ENCODE measurements around the gene SLC5A2.
"Not testable (repeated sequence)": the region's sequence is repeated elsewhere in the genome, so short reads cannot be mapped to it uniquely, and the experiment has no call there.

The SLC5A2 gene

DNA sequence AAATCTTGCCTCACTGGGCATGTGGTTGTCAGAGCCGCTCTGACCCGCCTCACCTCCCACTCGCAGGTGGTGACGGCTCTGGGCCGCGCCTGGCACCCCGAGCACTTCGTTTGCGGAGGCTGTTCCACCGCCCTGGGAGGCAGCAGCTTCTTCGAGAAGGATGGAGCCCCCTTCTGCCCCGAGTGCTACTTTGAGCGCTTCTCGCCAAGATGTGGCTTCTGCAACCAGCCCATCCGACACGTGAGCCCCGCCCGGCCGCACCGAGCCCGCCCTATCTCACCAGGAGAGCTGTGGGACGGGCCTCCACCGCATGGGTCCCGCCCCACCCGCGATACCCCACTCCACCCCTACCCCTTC lies 7.0 kb upstream of the SLC5A2 start:
- DNase-seq (ENCODE audit: low read depth in 3 of 3), result no peak

DNA sequence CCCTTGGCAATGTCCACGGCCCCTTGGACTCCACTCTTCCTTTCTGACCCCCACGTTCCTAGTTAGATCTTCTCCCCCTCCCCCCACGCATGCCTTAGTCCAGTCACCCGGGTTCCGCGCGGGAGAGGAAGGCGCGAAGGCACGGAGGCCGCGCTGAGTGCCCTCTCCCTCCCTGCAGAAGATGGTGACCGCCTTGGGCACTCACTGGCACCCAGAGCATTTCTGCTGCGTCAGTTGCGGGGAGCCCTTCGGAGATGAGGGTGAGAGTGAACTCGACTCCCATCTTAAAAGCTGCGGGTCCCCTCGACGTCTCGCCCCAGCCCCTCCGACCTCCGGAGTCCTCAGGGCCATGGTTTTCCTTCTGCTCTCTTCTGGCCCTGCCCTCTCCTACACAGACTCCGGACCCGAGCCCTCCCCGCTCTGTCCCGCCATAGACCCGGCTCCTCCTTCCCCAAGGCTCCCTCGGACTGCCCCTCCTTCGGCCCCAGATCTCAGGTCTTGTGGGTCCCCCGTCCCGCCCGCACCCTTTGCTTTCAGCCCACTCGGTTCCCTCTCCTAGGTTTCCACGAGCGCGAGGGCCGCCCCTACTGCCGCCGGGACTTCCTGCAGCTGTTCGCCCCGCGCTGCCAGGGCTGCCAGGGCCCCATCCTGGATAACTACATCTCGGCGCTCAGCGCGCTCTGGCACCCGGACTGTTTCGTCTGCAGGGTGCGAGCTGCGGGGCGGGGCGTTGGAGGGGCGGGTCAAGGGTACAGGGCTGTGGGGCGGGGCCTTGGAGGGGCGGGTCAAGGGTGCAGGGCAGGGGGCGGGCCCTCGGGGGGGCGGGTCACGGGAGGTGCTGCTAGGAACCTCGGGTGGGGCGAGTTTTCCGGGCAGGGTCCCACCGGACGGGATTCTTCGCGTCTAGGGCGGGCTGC lies 6.4 kb upstream of the SLC5A2 start:
- peak; percentile 80 to 90 (median 85) for DNase-seq (ENCODE audit: low read depth in 3 of 3)

DNA sequence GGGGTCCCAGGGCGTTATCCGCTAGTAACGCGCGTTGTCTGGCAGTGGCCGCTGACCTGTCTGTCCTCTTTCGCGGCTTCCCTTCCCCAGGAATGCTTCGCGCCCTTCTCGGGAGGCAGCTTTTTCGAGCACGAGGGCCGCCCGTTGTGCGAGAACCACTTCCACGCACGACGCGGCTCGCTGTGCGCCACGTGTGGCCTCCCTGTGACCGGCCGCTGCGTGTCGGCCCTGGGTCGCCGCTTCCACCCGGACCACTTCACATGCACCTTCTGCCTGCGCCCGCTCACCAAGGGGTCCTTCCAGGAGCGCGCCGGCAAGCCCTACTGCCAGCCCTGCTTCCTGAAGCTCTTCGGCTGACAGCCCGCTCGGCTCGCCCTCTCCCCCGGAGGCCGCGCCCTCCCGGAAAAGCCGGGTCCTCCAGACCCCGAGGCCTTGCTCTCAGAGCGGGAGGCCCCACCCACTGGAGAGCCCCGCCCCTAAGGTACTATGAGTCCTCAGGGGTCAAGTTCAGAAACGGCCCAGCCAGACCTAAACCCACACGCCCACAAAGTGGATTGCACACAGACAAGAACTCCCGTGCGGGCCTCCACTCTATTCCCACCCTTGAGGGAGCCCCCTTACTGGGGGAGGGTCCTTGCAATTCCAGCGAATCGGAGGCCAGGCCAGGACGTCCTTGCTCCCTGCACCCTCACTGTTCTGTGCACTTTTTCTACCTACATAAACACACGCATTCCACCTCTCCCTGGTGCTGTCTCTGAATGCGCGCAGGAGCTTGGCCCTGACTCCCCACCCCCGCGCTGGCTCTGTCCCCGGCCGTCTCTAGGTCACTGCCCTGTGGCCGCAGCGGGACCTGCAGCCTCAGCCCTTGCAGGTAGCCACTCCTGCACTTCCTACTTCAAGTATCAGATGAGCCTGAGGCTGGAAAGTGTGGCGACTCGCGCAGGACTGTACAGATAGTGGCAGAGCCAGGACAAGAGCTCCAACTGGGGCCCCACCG lies 5.4 kb upstream of the SLC5A2 start:
- DNase-seq (ENCODE audit: low read depth in 3 of 3), result no peak

DNA sequence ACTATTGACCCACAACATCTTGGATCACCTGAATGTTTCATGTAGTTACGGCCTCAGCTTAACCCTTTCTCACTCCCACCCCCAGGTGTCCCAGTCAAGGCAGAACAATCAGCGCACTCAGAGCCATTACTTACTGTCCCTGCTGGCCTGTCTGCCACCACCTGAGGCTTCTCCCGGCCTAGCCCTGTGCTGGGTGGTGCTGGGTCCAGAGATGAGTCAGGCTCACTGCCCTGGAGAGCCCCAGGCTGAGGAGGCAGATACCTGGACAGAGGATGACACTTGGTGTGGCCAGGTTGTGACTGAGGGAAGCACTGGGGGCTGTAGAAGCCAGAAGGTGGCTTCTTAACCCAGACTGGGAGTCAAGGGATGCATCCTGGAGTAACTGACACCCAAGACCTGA lies 4.0 kb upstream of the SLC5A2 start:
- DNase-seq (ENCODE audit: low read depth in 3 of 3), result no peak

DNA sequence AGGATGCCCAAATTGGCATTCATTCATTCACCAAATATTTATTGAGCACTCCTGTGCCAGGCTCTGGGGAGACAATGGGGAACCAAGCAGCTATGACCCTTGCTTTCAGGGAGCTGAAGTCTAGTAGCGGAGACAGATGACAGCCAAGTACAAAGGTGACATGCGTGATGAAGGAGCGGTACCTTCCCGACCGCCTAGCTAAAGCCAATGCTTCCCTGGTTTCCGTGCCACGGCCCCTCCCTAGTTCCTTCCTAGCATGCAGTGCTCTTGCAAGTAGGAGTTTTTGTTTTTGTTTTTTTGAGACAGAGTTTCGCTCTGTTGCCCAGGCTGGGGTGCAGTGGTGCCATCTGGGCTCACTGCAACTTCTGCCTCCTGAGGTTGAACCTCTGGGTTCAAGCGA lies 3.2 kb upstream of the SLC5A2 start:
- no peak for DNase-seq (ENCODE audit: low read depth in 3 of 3)

DNA sequence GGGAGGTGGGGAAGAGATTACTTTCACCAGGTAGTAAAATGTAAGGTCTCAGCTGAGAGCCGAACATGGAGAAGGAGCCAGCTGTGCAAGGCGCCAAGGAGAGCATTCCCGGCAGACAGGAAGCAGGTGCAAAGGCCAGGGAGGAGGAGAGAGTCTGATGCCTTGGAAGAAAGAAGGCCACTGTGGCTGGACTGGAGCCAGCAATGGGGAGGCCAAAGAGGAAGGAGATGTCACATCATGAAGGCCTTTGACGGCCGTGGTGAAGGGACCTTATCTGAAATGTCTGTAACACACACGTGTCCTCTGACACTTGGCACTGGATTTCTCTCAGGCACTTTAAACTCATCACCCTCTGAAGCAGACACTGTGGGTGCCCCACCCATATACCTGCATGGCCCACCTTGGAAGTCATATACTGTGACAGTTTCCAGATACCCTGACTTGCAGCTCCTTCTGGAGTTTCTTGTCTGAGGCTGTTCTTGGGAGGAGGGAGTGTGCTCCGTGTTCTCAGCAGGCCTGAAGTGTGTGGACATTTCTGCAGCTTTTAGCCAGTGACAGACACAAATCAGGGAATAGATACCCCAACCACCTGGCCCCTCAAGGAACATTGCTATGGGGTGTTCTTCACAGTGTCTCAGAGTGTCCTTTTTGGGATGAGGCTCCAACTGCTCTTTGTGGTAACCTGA lies 1.9 kb upstream of the SLC5A2 start:
- no peak for DNase-seq (ENCODE audit: low read depth in 3 of 3)

DNA sequence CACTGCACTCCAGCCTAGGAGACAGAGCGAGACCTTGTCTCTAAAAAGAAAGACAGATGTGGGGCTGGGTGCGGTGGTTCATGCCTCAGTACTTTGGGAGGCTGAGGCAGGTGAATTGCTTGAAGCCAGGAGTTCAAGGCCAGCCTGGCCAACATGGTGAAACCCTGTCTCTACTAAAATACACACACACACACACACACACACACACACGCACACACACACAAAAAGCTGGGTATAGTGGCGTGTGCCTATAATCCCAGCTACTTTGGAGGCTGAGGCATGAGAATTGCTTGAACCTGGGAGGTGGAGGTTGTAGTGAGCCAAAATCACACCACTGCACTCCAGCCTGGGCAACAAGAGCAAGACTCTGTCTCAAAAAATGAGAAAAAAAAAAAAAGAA lies 1.1 kb downstream of the SLC5A2 start:
- DNase-seq (ENCODE audit: low read depth in 3 of 3), result not testable (repeated sequence)

DNA sequence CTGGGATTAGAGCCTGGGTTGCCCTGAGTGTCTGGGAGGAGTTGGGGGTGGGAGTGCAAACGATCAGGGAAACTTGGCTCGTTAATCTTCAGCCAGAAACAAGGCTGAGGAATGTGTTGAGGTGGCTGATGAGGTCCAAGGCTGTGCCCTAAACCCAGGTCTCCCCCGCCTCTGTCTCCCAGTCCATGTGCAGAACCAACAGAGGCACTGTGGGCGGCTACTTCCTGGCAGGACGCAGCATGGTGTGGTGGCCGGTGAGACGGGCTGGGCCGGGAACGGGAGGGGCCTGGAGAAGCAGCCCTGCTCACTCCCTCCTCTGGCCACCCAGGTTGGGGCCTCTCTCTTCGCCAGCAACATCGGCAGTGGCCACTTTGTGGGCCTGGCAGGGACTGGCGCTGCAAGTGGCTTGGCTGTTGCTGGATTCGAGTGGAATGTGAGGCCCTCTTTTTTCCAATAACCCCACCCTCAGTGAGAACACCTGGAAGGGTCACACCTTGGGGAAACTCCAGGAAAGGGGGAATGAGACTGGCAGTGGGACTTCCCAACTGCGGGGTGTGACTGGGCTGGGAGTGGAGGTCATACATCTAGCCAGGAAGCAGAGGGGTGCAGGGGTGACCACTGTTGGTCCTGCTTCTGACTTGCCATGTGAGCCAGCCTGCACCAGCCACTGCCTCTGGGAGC lies 1.7 kb downstream of the SLC5A2 start:
- DNase-seq (ENCODE audit: low read depth in 3 of 3), result no peak

DNA sequence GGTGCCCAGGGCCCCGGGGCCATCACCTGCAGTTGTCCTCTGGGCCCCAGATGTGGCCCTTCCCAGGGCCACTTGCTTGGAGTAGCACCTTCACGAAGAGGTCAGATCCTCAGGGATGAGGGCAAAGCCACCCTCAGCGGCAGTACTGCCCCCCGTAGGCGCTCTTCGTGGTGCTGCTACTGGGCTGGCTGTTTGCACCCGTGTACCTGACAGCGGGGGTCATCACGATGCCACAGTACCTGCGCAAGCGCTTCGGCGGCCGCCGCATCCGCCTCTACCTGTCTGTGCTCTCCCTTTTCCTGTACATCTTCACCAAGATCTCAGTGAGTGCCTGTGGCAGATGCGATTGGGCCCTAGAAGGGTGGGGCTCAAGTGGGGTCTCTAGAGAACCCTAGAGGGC lies 2.6 kb downstream of the SLC5A2 start:
- no peak for DNase-seq (ENCODE audit: low read depth in 3 of 3)

DNA sequence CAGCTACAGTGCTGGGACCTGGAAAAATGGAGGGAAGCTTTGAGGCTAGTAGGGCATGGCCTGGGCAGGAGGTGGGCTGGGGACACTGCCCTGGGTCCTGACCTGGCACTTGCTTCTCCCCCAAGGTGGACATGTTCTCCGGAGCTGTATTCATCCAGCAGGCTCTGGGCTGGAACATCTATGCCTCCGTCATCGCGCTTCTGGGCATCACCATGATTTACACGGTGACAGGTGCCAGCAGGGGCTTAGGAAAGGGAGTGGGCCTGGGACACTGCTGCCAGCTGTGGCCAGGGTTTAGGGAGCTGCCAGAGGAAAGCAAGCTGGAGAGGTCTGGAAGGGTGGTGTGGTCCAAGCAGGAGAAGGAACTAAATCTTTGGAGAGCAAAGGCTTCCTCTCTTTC lies 3.1 kb downstream of the SLC5A2 start:
- no peak for DNase-seq (ENCODE audit: low read depth in 3 of 3)

DNA sequence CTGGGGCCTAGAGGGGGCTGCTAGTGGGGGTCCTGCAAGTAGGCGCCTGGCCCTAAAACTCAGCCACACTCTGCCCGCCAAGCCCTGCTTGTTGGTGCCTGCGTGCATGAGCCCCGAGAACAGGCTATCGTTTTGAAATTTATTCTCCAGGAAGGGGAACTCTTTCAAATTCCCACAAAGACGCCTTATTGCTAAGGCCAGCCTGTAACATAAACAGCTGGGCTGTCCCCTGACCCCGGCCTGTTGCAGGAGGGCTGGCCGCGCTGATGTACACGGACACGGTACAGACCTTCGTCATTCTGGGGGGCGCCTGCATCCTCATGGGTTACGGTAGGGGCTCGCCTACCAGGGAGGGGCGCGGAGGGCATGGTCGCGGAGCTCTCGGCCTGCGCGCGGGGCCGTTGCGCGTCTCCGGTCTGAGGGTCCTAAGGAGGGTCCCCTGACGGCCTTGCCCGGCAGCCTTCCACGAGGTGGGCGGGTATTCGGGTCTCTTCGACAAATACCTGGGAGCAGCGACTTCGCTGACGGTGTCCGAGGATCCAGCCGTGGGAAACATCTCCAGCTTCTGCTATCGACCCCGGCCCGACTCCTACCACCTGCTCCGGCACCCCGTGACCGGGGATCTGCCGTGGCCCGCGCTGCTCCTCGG lies 4.3 kb downstream of the SLC5A2 start:
- no peak for DNase-seq (ENCODE audit: low read depth in 3 of 3)

DNA sequence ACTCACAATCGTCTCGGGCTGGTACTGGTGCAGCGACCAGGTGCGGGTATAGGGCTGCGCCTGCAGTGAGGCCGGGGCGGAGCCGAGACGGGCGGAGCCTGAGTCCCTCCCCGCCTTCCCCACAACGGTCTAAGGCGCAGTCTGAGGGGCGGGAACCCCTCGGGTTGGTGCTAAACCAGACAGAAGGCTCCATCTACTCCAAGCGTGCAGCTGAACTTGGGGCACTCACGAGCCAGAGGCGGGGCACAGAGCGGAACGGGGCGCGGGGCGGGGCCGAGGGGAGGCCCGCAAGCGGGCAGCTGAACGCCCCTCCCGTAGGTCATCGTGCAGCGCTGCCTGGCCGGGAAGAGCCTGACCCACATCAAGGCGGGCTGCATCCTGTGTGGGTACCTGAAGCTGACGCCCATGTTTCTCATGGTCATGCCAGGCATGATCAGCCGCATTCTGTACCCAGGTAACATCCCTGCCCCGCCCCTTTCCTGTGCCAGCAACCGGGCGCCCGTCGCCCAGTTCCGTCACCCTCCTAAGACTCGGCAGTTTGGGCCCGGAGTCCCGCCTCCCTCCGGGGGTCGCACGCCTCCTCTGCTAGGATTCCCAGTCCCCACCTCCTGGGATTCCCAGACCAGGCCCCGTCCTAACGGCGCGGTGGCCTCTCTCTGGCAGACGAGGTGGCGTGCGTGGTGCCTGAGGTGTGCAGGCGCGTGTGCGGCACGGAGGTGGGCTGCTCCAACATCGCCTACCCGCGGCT lies 5.0 kb downstream of the SLC5A2 start:
- DNase-seq (ENCODE audit: low read depth in 3 of 3), result peak; percentile 39 to 48 (median 43)

DNA sequence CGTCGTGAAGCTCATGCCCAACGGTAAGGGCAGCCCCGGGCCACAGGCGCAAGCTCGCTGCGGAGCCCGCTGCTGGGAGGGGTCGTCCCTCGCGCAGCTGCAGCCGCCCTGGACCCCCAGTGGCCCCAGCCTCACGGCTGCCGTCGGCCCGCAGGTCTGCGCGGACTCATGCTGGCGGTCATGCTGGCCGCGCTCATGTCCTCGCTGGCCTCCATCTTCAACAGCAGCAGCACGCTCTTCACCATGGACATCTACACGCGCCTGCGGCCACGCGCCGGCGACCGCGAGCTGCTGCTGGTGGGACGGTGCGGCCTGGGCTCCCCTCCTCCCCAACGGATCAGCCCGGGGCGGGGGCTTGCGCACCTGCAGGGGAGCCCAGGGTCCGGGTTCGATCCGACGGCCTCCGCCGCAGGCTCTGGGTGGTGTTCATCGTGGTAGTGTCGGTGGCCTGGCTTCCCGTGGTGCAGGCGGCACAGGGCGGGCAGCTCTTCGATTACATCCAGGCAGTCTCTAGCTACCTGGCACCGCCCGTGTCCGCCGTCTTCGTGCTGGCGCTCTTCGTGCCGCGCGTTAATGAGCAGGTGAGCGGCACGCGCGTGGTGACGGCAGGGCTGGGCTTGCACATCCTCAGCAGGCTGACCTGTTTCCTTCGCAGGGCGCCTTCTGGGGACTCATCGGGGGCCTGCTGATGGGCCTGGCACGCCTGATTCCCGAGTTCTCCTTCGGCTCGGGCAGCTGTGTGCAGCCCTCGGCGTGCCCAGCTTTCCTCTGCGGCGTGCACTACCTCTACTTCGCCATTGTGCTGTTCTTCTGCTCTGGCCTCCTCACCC lies 5.8 kb downstream of the SLC5A2 start:
- DNase-seq (ENCODE audit: low read depth in 3 of 3), result no peak

DNA sequence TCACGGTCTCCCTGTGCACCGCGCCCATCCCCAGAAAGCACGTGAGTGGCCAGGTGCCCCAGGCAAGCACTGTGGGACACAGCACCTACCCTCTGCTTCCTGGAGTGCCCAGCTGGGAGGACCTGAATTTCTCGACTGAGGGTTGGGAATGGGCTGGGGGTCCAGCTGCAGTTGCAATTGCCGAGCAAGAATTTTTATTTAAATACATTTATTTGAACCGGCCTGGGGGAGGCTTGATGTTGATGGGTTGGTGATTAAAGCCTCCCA lies 6.3 kb downstream of the SLC5A2 start:
- DNase-seq (ENCODE audit: low read depth in 3 of 3), result no peak

DNA sequence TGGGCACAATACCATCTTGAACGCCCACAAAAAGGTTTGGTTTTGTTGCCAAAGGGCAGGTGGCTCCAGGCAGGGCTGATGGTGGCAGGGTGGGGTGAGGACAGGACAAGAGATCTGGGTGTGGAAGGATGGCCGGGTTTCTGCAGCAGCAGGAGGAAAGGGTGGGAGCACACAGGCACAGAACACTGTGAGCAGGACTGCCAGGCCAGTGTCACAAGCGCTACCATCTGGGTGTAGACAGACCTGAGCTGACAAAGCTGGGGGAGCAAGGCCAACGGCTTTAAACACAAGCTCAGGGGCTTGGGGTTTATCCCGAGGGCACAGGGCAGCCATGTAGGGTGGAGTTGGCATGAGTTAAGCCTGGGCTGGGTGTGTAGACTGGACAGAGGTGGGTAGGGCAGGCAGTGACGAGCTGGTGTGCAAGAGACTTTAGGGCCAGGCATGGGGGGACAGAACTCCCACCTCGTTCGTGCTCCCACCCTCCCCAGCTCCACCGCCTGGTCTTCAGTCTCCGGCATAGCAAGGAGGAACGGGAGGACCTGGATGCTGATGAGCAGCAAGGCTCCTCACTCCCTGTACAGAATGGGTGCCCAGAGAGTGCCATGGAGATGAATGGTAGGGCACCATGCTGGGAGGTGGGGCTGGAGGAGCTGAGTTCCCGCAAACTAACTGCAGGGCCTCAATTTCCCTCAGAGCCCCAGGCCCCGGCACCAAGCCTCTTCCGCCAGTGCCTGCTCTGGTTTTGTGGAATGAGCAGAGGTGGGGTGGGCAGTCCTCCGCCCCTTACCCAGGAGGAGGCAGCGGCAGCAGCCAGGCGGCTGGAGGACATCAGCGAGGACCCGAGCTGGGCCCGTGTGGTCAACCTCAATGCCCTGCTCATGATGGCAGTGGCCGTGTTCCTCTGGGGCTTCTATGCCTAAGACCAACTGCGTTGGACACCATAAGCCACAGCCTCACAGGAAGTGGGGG lies 7.0 kb downstream of the SLC5A2 start:
- DNase-seq (ENCODE audit: low read depth in 3 of 3), result no peak

DNA sequence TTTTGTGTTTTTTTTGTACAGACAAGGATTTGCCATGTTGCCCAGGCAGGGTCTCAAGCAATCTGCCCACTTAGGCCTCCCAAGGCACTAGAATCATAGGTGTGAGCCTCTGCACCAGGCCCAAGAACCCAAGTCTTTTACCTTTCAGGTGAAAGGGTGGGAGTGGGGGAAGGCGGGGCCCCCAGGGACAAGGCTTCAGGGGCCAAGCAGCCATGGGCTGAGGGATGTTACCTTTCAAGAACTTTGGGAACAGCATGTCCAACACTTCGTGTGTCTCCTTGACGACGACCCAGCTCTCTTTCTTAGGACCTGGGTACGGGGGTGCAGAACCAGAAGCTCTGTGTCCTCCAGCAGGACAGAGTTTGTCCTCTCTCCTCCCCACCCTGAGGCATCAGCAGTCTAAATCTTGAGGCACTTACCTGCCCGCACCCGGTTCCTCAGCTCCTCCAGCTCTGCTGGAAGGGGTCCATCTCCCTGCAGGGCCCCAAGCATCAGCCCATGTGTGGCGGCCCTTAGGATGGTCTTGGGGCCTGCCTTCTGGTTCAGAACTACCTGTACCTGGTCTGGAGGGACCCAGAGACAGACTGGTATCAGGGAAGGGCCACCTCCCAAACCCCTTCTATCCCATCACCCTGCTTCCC lies 9.0 kb downstream of the SLC5A2 start:
- DNase-seq (ENCODE audit: low read depth in 3 of 3), result no peak

DNA sequence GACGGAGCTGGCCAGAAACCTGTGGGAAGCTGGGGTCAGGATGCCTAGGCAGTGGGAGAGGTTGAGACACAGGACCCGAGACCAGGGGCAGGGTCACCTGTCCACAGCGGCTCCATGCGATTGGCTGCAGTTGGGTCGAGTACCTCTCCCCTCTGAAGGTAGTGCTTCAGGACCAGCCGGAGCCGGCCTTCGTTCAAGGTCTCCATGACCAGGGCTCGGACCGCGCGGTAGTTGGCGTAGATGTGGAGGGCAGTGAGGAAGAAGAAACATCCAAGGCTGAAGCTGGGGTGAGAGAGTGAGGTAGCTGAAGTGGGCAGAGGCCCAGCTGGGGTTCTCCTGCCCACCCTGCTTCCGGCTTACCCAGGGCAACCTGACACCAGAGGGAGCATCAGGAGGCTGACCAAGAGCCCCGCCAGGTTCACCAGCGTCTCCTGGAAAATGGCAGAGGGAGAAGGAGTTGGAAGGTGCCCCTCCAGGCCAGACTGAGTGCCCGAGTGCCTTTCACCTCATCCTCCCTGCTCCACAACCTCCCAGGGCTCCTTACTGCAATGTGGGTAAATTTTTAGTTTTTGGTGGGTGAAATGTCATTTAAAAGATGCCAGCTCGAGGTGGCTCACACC lies 10.7 kb downstream of the SLC5A2 start:
- DNase-seq (ENCODE audit: low read depth in 3 of 3), result no peak
